Mammary epithelial cell (primary cell): ENCODE results near the gene TBC1D3B.

ENCODE experiments used
- CTCF ChIP-seq, 2 donors: IDR thresholded peaks in 1 of 2; conservative IDR thresholded peaks in 1 of 2; 2 replicates each; pipeline ENCODE4 v1.5.1; 2011 to 2012; ENCODE audit warnings: inconsistent platforms in 2 of 2, low read length in 2 of 2, mild to moderate bottlenecking in 2 of 2, control low read depth in 1 of 2, low read depth in 1 of 2; ENCODE audit not compliant: insufficient read depth in 1 of 2; ENCODE audit errors: extremely low read depth in 1 of 2
- EZH2 ChIP-seq: IDR thresholded peaks from 2 replicates; pipeline ENCODE4 v1.6.1; 2012; ENCODE audit warnings: low read length, inconsistent platforms, borderline replicate concordance

DNA sequence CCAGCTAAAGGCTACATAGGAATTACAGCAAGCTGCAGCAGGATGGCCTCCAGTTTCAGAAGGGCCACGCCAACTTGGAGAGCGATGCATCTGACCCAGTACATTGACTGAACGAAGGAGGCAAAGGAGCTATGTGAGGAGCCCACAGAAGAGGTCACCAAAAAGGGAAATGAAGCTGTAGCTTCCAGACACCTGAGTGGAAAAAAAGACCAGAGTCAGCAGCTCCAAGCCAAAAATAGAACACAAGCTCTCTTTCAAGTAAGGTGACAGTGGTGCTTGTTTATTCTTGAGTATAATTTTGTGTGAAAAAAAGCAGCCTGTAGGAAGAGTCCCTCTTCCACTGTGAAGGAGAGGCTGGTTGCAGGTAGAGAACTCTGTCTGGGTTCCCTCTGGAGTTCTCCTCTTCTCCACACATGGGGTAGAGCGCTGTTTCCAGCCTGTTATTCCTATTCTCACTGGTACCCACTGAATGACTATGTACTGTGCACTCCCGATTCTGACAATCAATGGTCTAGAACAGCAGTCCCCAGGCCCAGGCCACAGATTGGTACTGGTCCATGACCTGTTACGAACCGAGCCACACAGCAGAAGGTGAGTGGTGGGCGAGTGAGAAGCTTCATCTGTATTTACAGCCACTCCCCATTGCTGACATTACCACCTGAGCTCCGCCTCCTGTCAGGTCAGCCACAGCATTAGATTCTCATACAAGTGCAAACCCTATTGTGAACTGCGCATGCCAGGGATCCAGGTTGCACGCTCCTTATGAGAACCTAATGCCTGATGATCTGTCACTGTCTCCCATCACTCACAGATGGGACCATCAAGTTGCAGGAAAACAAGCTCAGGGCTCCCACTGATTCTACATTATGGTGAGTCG, 57.7 kb downstream of the TBC1D3B start:
- TF ChIP-seq CTCF (conservative IDR thresholded peaks at IDR 0.05 in 1 of 2, IDR thresholded peaks at IDR 0.05 in 1 of 2; ENCODE audit: extremely low read depth in 1 of 2, insufficient read depth in 1 of 2, low read depth in 1 of 2, low read length in 2 of 2) (no peak), EZH2 (no peak)
